Measurements from ENCODE around the gene NR5A1.

- TF ChIP-seq, protein P1, sequence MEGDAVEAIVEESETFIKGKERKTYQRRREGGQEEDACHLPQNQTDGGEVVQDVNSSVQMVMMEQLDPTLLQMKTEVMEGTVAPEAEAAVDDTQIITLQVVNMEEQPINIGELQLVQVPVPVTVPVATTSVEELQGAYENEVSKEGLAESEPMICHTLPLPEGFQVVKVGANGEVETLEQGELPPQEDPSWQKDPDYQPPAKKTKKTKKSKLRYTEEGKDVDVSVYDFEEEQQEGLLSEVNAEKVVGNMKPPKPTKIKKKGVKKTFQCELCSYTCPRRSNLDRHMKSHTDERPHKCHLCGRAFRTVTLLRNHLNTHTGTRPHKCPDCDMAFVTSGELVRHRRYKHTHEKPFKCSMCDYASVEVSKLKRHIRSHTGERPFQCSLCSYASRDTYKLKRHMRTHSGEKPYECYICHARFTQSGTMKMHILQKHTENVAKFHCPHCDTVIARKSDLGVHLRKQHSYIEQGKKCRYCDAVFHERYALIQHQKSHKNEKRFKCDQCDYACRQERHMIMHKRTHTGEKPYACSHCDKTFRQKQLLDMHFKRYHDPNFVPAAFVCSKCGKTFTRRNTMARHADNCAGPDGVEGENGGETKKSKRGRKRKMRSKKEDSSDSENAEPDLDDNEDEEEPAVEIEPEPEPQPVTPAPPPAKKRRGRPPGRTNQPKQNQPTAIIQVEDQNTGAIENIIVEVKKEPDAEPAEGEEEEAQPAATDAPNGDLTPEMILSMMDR (conservative IDR thresholded peaks at IDR 0.05), result no peak
- TF ChIP-seq ZFX (IDR thresholded peaks at IDR 0.05), result no peak
Observed at GRCh38 chr9:124537926-124538325, 30.7 kb upstream of the NR5A1 start.
